Endothelial cell of umbilical vein (primary cell): Measurements from ENCODE around the gene PRR15L. TPM values are rescaled to one million over a fixed set of nuclear protein-coding genes. Genes with fewer than 3 reads are reported as not detected.

Source experiments
- BruUV-seq: library from RNA; stranded (reverse); fragments of 400-500 nt; replicated peaks from 2 replicates; lab custom pipeline; 2021; lab: Mats Ljungman, UMichigan
- CTCF ChIA-PET: fragments of 300-600, 350-600 bp; sonication (Branson Sonifier 250); formaldehyde crosslinking; loops from one replicate; lab custom pipeline; 2021; ENCODE audit warnings: antibody characterized with exemption, inconsistent platforms; lab: Charles Lee
- POLR2A ChIA-PET: fragments of 300-600, 350-600 bp; sonication (Branson Sonifier 250); formaldehyde crosslinking; loops from one replicate; lab custom pipeline; 2021; ENCODE audit warnings: antibody characterized with exemption, inconsistent platforms; lab: Charles Lee
- DNase-seq: peaks from one replicate; pipeline ENCODE4 v3.0.0-alpha.2; 2011; ENCODE audit warnings: low read depth, low spot score
- FAIRE-seq: peaks from 2 replicates; lab custom pipeline; 2011; peaks lifted over from hg19 to GRCh38; lab: Jason Lieb, UNC
- H2AFZ ChIP-seq: 2 replicates; pipeline ENCODE4 v1.6.0; 2012; ENCODE audit warnings: low read depth, low read length, control low read depth, inconsistent platforms
- H3K27ac ChIP-seq: 2 replicates; pipeline ENCODE4 v1.5.1; 2011; ENCODE audit warnings: low read depth, mild to moderate bottlenecking, control low read depth, low read length, moderate library complexity; ENCODE audit not compliant: insufficient read depth
- H3K27me3 ChIP-seq, 2 experiments: 2 replicates each; pipeline versions ENCODE4 v1.6.0 to v1.6.1; 2011; ENCODE audit warnings: low read length in 2 of 2, mixed read lengths in 1 of 2; ENCODE audit not compliant: control insufficient read depth in 2 of 2, insufficient read depth in 2 of 2
- H3K36me3 ChIP-seq, 2 experiments: 2 replicates in 1 of 2; 3 replicates in 1 of 2; pipeline ENCODE4 v1.5.1; 2011; ENCODE audit warnings: low read length in 2 of 2, mild to moderate bottlenecking in 1 of 2, moderate library complexity in 1 of 2; ENCODE audit not compliant: control insufficient read depth in 2 of 2, insufficient read depth in 2 of 2; ENCODE audit errors: extremely low read depth in 1 of 2
- H3K4me1 ChIP-seq: 3 replicates; pipeline ENCODE4 v1.5.1; 2011; ENCODE audit warnings: mild to moderate bottlenecking, low read length; ENCODE audit not compliant: control insufficient read depth, insufficient read depth; ENCODE audit errors: extremely low read depth
- H3K4me2 ChIP-seq: 2 replicates; pipeline ENCODE4 v1.6.1; 2011; ENCODE audit warnings: low read length, control low read depth, mixed read lengths; ENCODE audit not compliant: insufficient read depth
- H3K4me3 ChIP-seq, 3 experiments: fragments of 200-600 bp in 1 of 3; sonication (generic), shearing (Covaris generic) in 1 of 3; replicated peaks in 1 of 3; 2 replicates each; pipeline ENCODE4 v1.5.1; 2011 to 2016; ENCODE audit warnings: control low read depth in 3 of 3, low read length in 3 of 3, mild to moderate bottlenecking in 2 of 3, inconsistent platforms in 1 of 3, low read depth in 1 of 3, moderate library complexity in 1 of 3; ENCODE audit not compliant: insufficient read depth in 1 of 3
- H3K79me2 ChIP-seq: 2 replicates; pipeline ENCODE4 v1.6.0; 2012; ENCODE audit warnings: low read length, inconsistent platforms; ENCODE audit not compliant: control insufficient read depth, insufficient read depth
- H3K9ac ChIP-seq: replicated peaks from 2 replicates; pipeline ENCODE3; 2011; ENCODE audit warnings: low read length, control low read depth; ENCODE audit not compliant: insufficient read depth; ENCODE audit errors: extremely low read depth
- H3K9me1 ChIP-seq: replicated peaks from 3 replicates; pipeline ENCODE4 v1.6.0; 2011; ENCODE audit warnings: mild to moderate bottlenecking, low read length; ENCODE audit not compliant: control insufficient read depth, insufficient read depth; ENCODE audit errors: extremely low read depth
- H3K9me3 ChIP-seq: replicated peaks from 2 replicates; pipeline ENCODE4 v1.5.1; 2012; ENCODE audit warnings: low read length, inconsistent platforms; ENCODE audit not compliant: control insufficient read depth, insufficient read depth
- H4K20me1 ChIP-seq: replicated peaks from 2 replicates; pipeline ENCODE3; 2011; ENCODE audit warnings: mild to moderate bottlenecking, low read length; ENCODE audit not compliant: control insufficient read depth, insufficient read depth; ENCODE audit errors: extremely low read depth
- EZH2 ChIP-seq: IDR thresholded peaks from 2 replicates; pipeline ENCODE4 v1.6.1; 2012; ENCODE audit warnings: borderline replicate concordance, low read depth, mild to moderate bottlenecking, moderate library complexity, low read length, inconsistent platforms; ENCODE audit not compliant: severe bottlenecking
- FOS ChIP-seq: IDR thresholded peaks from 2 replicates; pipeline ENCODE4 v1.6.1; 2011; ENCODE audit warnings: mild to moderate bottlenecking, low read length, moderate library complexity, borderline replicate concordance; ENCODE audit not compliant: insufficient read depth
- GATA2 ChIP-seq: IDR thresholded peaks from 2 replicates; pipeline ENCODE4 v1.7.0; 2011; ENCODE audit warnings: low read depth, mild to moderate bottlenecking, moderate library complexity, mixed read lengths, low read length; ENCODE audit not compliant: insufficient read length, insufficient read depth
- JUN ChIP-seq: IDR thresholded peaks from 2 replicates; pipeline ENCODE4 v1.6.1; 2011; ENCODE audit warnings: borderline replicate concordance, low read depth; ENCODE audit not compliant: insufficient read length, insufficient read depth
- MAX ChIP-seq: IDR thresholded peaks from 2 replicates; pipeline ENCODE4 v1.6.1; 2011; ENCODE audit not compliant: insufficient read depth, insufficient read length
- MYC ChIP-seq: IDR thresholded peaks from one replicate; pipeline ENCODE4 v1.6.1; 2011; ENCODE audit warnings: mild to moderate bottlenecking, low read depth, low read length
- POLR2A ChIP-seq: IDR thresholded peaks from 2 replicates; pipeline ENCODE4 v1.6.1; 2012; ENCODE audit warnings: low read depth, mild to moderate bottlenecking, control low read depth, low read length
- POLR2AphosphoS5 ChIP-seq: IDR thresholded peaks from 2 replicates; pipeline ENCODE4 v1.6.1; 2012; ENCODE audit warnings: low read depth, mild to moderate bottlenecking, control low read depth, low read length, moderate library complexity; ENCODE audit not compliant: insufficient read depth
- dilution Hi-C: fragments of 300-500 bp; cut with MboI; formaldehyde crosslinking; loops from one replicate; pipeline ENCODE4 v1.15.0; 2019; ENCODE audit warnings: low sequenced_read_pairs; ENCODE audit not compliant: extremely low pct_ligation_motif_present
- intact Hi-C: fragments of 100-400 bp; cut with micrococcal nuclease; formaldehyde crosslinking; loops from one replicate; pipeline ENCODE4 v1.10.0; 2022
- polyA plus RNA-seq, 4 experiments: library from polyadenylated mRNA; depleted of rRNA in 3 of 4; stranded (reverse) in 3 of 4; unstranded in 1 of 4; fragments of >200 nt; gene quantifications; 2 replicates each; pipeline versions ENCODE4 v1.2.1 to v1.2.3, GENCODE V29; 2011 to 2012; ENCODE audit warnings: missing spikeins in 1 of 4
- total RNA-seq: library from RNA; stranded (reverse); gene quantifications from 2 replicates; pipeline ENCODE4 v1.2.3, GENCODE V29; 2021
- TF ChIP-seq, protein P1 (sequence below), 2 donors: IDR thresholded peaks; 1 replicate in 1 of 2; 2 replicates in 1 of 2; pipeline ENCODE4 v1.5.1; 2011; ENCODE audit warnings: low read length in 2 of 2, mild to moderate bottlenecking in 2 of 2, moderate library complexity in 2 of 2, control low read depth in 1 of 2, inconsistent platforms in 1 of 2, low read depth in 1 of 2; ENCODE audit not compliant: insufficient read depth in 1 of 2; ENCODE audit errors: extremely low read depth in 1 of 2

The PRR15L gene
- total and polyA plus RNA-seq, 2 donors (not counting 3 experiments of a cell fraction or from before 2014, with no cell fraction given) = not detected

GRCh38 chr17:47934856-47935255 is 22.8 kb downstream of the PRR15L start:
- POLR2A ChIA-PET = no interaction called here
- H3K9ac ChIP-seq = no peak overlapping the region
- H3K27me3 ChIP-seq = no peaks in the 10 kb centered on the region
- dilution Hi-C loops (no loop called here), intact Hi-C loops (no loop called here)
- no peaks in the 10 kb centered on the region for H3K36me3 ChIP-seq
- H3K27ac ChIP-seq = no peak overlapping the region
- DNase-seq (no peak), FAIRE-seq (peak; percentile 26)
- H3K4me2 ChIP-seq = no peak overlapping the region
- H3K79me2 ChIP-seq = no peaks in the 10 kb centered on the region
- CTCF ChIA-PET = interaction anchor here (3.0 kb wide), 1 partner anchor 12 kb away, joined by 16 read pairs; no protein-coding TSS in a partner anchor
- no peaks in the 10 kb centered on the region for H3K9me3 ChIP-seq
- no peak for TF ChIP-seq FOS
- TF ChIP-seq POLR2AphosphoS5 = no peak
- no peak for TF ChIP-seq EZH2
- TF ChIP-seq POLR2A = no peak
- TF ChIP-seq, protein P1, sequence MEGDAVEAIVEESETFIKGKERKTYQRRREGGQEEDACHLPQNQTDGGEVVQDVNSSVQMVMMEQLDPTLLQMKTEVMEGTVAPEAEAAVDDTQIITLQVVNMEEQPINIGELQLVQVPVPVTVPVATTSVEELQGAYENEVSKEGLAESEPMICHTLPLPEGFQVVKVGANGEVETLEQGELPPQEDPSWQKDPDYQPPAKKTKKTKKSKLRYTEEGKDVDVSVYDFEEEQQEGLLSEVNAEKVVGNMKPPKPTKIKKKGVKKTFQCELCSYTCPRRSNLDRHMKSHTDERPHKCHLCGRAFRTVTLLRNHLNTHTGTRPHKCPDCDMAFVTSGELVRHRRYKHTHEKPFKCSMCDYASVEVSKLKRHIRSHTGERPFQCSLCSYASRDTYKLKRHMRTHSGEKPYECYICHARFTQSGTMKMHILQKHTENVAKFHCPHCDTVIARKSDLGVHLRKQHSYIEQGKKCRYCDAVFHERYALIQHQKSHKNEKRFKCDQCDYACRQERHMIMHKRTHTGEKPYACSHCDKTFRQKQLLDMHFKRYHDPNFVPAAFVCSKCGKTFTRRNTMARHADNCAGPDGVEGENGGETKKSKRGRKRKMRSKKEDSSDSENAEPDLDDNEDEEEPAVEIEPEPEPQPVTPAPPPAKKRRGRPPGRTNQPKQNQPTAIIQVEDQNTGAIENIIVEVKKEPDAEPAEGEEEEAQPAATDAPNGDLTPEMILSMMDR (IDR thresholded peaks at IDR 0.05; ENCODE audit: extremely low read depth in 1 of 2, insufficient read depth in 1 of 2, low read depth in 1 of 2, low read length in 2 of 2) = no peak
- no peak for TF ChIP-seq GATA2
- no peak for TF ChIP-seq MAX
- no peak for TF ChIP-seq JUN
- TF ChIP-seq MYC = no peak
- no TSS peak for BruUV-seq
- no peak overlapping the region for H3K4me3 ChIP-seq
- H3K9me1 ChIP-seq = no peaks in the 10 kb centered on the region
- H2AFZ ChIP-seq = no peak overlapping the region
- peaks cover 7% of the 10 kb centered on the region for H3K4me1 ChIP-seq
- H4K20me1 ChIP-seq = no peaks in the 10 kb centered on the region
